HG03575 (cell line): ENCODE data around the gene CRYBG1.
"Not testable (repeated sequence)": the region's sequence is repeated elsewhere in the genome, so short reads cannot be mapped to it uniquely, and the experiment has no call there.

ENCODE experiments used
- ATAC-seq: cut with Tn5 transposase; IDR thresholded peaks from one replicate; pipeline ENCODE4 v1.9.1; 2021; ENCODE audit not compliant: unreplicated experiment, insufficient number of reproducible peaks, low FRiP score; ENCODE audit errors: extremely low read depth

CRYBG1 gene

GRCh38 chr6:106536357-106536756 is 175.8 kb downstream of the CRYBG1 start:
- ATAC-seq: no peak

- ATAC-seq: no peak
These were observed 176.3 kb downstream of the CRYBG1 start for GRCh38 chr6:106536851-106537250.

- ATAC-seq: no peak
These were observed 177.1 kb downstream of the CRYBG1 start for GRCh38 chr6:106537662-106538061.

- no peak for ATAC-seq
These were observed 177.6 kb downstream of the CRYBG1 start for GRCh38 chr6:106538145-106538544.

- no peak for ATAC-seq
These were observed 179.4 kb downstream of the CRYBG1 start for GRCh38 chr6:106539936-106540335.

- ATAC-seq: no peak
These were observed 179.9 kb downstream of the CRYBG1 start for GRCh38 chr6:106540432-106540831.

GRCh38 chr6:106540907-106541306 is 180.4 kb downstream of the CRYBG1 start:
- ATAC-seq: no peak

- ATAC-seq: no peak
These were observed 185.8 kb downstream of the CRYBG1 start for GRCh38 chr6:106546261-106546690.

GRCh38 chr6:106546691-106547414 is 186.3 kb downstream of the CRYBG1 start:
- ATAC-seq: no peak

GRCh38 chr6:106547601-106548453 is 187.3 kb downstream of the CRYBG1 start:
- ATAC-seq: no peak

GRCh38 chr6:106548926-106549455 is 188.5 kb downstream of the CRYBG1 start:
- ATAC-seq: not testable (repeated sequence)

- ATAC-seq: no peak
These were observed 189.0 kb downstream of the CRYBG1 start for GRCh38 chr6:106549521-106549920.

- no peak for ATAC-seq
These were observed 190.6 kb downstream of the CRYBG1 start for GRCh38 chr6:106551155-106551554.

- no peak for ATAC-seq
These were observed 192.9 kb downstream of the CRYBG1 start for GRCh38 chr6:106553440-106553839.

GRCh38 chr6:106555767-106556166 is 195.2 kb downstream of the CRYBG1 start:
- ATAC-seq: no peak

GRCh38 chr6:106556368-106556960 is 195.9 kb downstream of the CRYBG1 start:
- ATAC-seq: no peak

GRCh38 chr6:106557837-106558236 is 197.3 kb downstream of the CRYBG1 start:
- no peak for ATAC-seq

GRCh38 chr6:106558364-106558763 is 197.8 kb downstream of the CRYBG1 start:
- ATAC-seq: no peak

- ATAC-seq: not testable (repeated sequence)
These were observed 199.1 kb downstream of the CRYBG1 start for GRCh38 chr6:106559659-106560058.
